ENCODE measurements around the gene HMCN2.

- TF ChIP-seq POLR2AphosphoS5 (IDR thresholded peaks at IDR 0.05; ENCODE audit: borderline replicate concordance, low read depth, low read length) (no peak), EZH2 (IDR thresholded peaks at IDR 0.05) (no peak)
These were observed 162.6 kb downstream of the HMCN2 start for GRCh38 chr9:130428086-130428665.
